ENCODE measurements around the gene HSD17B11.
"Not testable (repeated sequence)": the region's sequence is repeated elsewhere in the genome, so short reads cannot be mapped to it uniquely, and the experiment has no call there.

HSD17B11 gene

GRCh38 chr4:87304745-87305432 lies 86.1 kb downstream of the HSD17B11 start:
- no peak for DNase-seq

GRCh38 chr4:87299898-87300297 lies 91.1 kb downstream of the HSD17B11 start:
- no peak for DNase-seq

- no peak for DNase-seq
Observed at GRCh38 chr4:87298362-87298761, 92.6 kb downstream of the HSD17B11 start.

GRCh38 chr4:87294911-87295310 lies 96.1 kb downstream of the HSD17B11 start:
- not testable (repeated sequence) for DNase-seq

GRCh38 chr4:87293889-87294288 lies 97.1 kb downstream of the HSD17B11 start:
- DNase-seq = not testable (repeated sequence)

GRCh38 chr4:87286970-87287369 lies 104.0 kb downstream of the HSD17B11 start:
- no peak for DNase-seq
